HCT116 (cell line): ENCODE results near the gene PPDPF.

ENCODE experiments used
- CEBPB ChIP-seq: IDR thresholded peaks from 2 replicates; pipeline ENCODE4 v1.6.1; 2012; ENCODE audit warnings: low read depth
- ZFX ChIP-seq: fragments of 450-650 bp; IDR thresholded peaks from 2 replicates; pipeline ENCODE4 v1.6.1; 2017

DNA sequence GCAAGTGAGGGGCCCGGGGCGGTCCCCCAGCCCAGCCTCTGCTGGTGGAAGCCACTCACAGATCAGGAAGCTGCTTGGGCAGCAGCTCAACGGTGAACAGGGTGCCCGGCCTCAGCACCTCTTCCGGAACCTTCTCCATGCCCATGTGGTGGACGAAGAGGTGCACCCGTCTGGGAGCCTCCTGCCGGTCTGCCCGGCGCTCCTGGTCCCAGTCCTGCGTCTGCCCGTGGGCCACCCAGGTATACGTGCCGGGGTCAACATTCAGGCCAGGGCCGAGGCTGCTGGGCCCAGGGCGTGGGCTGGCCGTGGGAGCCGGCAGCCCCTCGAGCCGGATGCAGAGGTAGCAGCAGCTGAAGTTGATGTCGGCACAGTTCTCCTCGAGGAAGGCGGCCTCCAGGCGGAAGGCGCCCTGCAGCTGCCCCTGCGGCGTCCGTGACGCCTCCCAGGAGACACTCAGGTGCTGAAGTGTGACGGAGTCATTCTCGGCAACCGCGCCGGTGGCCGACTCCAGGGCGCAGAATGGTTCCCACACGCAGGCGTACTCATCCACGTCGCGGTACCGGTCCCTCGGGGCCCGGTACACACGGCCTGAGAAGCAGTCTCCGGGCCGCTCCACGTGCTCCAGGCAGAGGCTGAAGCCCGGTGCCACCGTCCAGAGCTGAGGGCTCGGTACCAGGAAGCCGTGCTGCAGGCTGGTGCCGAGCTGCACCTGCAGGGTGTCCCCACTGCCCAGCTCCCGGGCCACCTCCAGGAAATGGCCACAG, 42.1 kb downstream of the PPDPF start:
- no peak for TF ChIP-seq ZFX
- no peak for TF ChIP-seq CEBPB
